Activated naive CD4-positive, alpha-beta T cell treated with anti-CD3 and anti-CD28 coated beads, Interleukin-2, amount 50 U/mL, for 24 hours (primary cell): ENCODE measurements around the gene EIF4G3.
"Not testable (repeated sequence)": the region's sequence is repeated elsewhere in the genome, so short reads cannot be mapped to it uniquely, and the experiment has no call there.

Experiments
- H3K27ac Mint-ChIP-seq: one replicate; pipeline ENCODE4 v1.8.0; 2021; ENCODE audit warnings: mild to moderate bottlenecking, mixed read lengths
- H3K27me3 Mint-ChIP-seq: one replicate; pipeline ENCODE4 v1.8.0; 2021; ENCODE audit warnings: mixed read lengths
- H3K36me3 Mint-ChIP-seq: one replicate; pipeline ENCODE4 v1.8.0; 2021; ENCODE audit warnings: mixed read lengths
- H3K4me1 Mint-ChIP-seq: one replicate; pipeline ENCODE4 v1.8.0; 2021; ENCODE audit warnings: mixed read lengths
- H3K4me3 Mint-ChIP-seq: one replicate; pipeline ENCODE4 v1.8.0; 2021; ENCODE audit warnings: mild to moderate bottlenecking, mixed read lengths
- H3K9me3 Mint-ChIP-seq: one replicate; pipeline ENCODE4 v1.8.0; 2021; ENCODE audit warnings: mixed read lengths

EIF4G3 gene

DNA sequence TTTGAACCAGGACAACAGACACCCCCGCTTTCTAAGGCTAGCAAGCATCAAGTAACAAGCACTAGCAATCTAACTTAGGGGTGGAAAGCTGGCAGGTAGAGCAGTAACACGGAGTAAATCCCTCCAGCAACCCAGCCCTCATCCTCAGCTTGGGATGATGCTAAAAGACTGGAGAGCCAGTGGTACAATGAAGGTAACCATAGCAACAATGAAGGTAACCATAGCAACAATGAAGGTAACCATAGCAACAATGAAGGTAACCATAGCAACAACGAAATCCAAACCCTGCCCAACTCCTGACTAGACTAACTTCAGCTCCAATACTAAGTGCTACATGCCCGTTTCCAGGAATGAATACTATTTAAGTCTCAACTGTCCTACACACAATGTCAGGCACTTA is 22.2 kb upstream of the EIF4G3 start:
- Mint-ChIP-seq H3K4me3 (no peak overlapping the region), H3K4me1 (peaks cover 3% of the 10 kb centered on the region), H3K27ac (no peak overlapping the region), H3K36me3 (no peaks in the 10 kb centered on the region), H3K27me3 (peaks cover 2% of the 10 kb centered on the region), H3K9me3 (no peaks in the 10 kb centered on the region)

DNA sequence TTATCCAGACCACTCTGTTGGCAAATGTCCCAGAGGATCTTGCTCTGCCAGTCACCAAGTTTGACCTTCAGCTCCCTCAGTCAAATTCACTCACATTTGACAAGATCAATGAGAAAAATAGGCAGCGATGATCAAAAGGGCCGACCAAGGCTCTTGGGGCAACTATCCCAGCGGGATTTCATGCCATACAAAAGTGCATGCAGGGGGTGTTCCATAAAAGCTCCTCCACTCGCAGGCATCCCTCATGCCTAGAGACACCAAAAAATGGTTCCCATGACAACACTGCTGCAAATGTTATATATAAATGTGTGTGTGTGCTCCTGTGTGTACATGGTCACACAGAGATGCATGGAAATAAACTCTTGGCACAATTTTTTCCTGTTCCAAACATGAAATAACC is 16.2 kb upstream of the EIF4G3 start:
- H3K27ac Mint-ChIP-seq: no peak overlapping the region
- no peak overlapping the region for H3K4me3 Mint-ChIP-seq
- H3K27me3 Mint-ChIP-seq: no peaks in the 10 kb centered on the region
- H3K36me3 Mint-ChIP-seq: no peaks in the 10 kb centered on the region
- H3K9me3 Mint-ChIP-seq: no peaks in the 10 kb centered on the region
- peaks cover 7% of the 10 kb centered on the region for H3K4me1 Mint-ChIP-seq

DNA sequence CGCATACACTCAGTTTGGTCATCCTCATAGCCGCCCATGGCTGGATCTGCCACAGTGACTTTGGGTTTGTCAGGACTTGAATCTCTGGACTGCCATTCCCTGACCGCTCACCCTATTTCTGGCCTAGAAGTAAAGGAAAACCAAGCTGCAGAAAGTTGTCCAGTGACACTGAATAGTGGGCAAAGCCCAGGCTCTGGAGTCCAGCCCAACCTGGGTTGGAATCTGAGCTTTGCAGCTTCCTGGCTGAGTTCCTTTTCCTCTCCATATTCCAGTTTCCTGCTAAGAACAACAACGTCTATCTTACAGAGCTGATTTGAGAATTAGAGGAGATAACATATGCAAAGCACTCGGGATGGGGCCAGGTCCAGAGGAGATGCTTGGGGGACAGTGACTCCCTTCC is 15.6 kb upstream of the EIF4G3 start:
- Mint-ChIP-seq H3K9me3 (no peaks in the 10 kb centered on the region), H3K27me3 (no peaks in the 10 kb centered on the region), H3K4me1 (peaks cover 7% of the 10 kb centered on the region), H3K27ac (no peak overlapping the region), H3K4me3 (no peak overlapping the region), H3K36me3 (no peaks in the 10 kb centered on the region)

DNA sequence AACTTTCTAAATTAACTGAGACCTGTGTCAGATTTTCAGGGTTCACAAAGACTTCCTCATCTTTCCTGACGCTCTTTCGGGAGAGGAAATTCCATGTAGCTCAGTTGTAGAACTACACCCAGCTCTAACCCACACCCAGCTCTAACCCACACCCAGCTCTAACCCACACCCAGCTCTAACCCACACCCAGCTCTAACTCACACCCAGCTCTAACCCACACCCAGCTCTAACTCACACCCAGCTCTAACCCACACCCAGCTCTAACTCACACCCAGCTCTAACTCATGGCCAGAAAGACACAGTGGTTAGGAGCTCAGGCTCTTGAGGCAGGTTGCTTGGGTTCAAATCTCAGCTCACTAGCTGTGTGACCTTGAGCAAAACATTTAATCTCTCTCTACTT is 14.1 kb upstream of the EIF4G3 start:
- not testable (repeated sequence) for H3K9me3 Mint-ChIP-seq, H3K4me3 Mint-ChIP-seq, H3K4me1 Mint-ChIP-seq, H3K27me3 Mint-ChIP-seq, H3K36me3 Mint-ChIP-seq
- H3K27ac Mint-ChIP-seq: peak overlapping the region; percentile 7

DNA sequence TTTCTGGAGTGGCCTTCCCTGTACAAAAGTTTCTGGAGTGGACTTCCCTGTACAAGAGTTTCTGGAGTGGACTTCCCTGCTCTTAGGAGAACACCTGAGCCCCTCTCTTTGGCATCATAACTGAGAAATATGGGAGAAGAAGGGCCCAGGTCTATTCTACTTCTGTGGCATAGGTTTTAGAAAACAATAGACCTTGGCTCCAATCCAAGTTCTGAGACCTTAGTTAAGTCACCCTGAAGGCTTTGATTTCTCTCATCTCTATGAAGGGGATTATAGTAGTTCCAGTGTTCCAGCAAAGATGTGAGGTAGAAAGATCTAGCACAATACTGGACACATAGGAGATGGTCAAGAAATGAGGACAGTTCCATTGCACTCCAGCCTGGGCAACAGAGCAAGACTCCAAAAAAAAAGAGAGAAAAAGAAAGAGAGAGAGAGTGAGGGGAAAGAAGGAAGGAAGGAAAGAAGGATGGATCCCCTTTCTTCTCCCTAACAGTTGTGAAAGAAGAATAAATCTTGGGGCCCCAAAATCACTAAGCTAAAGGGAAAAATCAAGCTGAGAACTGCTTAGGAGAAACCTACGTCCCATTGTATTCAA is 13.3 kb upstream of the EIF4G3 start:
- peaks cover 4% of the 10 kb centered on the region for H3K4me1 Mint-ChIP-seq
- no peak overlapping the region for H3K4me3 Mint-ChIP-seq
- H3K36me3 Mint-ChIP-seq: no peaks in the 10 kb centered on the region
- H3K9me3 Mint-ChIP-seq: no peaks in the 10 kb centered on the region
- no peaks in the 10 kb centered on the region for H3K27me3 Mint-ChIP-seq
- no peak overlapping the region for H3K27ac Mint-ChIP-seq

DNA sequence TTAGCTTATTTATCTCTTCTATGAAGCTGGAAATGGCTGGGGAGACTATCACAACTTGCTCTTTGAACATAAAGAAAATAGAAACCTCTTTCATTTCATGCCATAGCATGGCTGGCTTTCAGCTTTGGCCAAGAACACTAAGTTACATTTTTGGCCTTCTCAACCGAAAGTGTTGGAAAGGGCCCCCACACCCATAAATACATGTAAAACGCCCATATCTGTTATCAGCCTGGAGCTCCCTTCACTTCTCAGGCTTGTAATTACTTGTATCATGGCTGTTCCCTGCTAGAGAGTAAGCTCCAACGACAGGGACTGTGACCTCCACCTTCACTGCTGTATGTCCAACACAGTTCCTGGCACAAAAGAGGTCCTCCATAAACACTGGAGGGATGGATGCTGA is 12.7 kb upstream of the EIF4G3 start:
- Mint-ChIP-seq H3K36me3 (no peaks in the 10 kb centered on the region), H3K27me3 (no peaks in the 10 kb centered on the region), H3K4me3 (no peak overlapping the region), H3K27ac (no peak overlapping the region), H3K9me3 (no peaks in the 10 kb centered on the region), H3K4me1 (peaks cover 4% of the 10 kb centered on the region)

DNA sequence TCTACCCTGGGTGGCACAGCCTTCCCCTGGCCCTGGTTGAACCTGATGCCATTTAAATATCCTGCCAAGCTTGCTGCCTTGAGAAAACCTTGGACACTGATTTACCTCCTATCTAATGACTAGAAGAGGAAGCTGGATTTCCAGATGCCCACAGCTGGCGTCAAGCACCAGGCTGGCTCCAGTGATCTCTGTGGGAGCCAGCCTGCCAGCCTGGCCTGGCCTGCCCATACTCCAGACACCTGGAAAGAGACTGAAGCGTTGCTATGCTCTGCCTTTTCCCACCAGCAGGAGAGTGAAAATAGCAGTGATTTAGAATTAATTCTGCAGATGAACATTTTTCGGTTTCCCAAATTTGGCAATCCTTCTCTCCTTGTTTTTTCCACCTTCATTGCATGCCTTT is 11.5 kb upstream of the EIF4G3 start:
- Mint-ChIP-seq H3K27ac (no peak overlapping the region), H3K36me3 (no peaks in the 10 kb centered on the region), H3K27me3 (no peaks in the 10 kb centered on the region), H3K9me3 (no peaks in the 10 kb centered on the region), H3K4me3 (no peak overlapping the region), H3K4me1 (peaks cover 4% of the 10 kb centered on the region)

DNA sequence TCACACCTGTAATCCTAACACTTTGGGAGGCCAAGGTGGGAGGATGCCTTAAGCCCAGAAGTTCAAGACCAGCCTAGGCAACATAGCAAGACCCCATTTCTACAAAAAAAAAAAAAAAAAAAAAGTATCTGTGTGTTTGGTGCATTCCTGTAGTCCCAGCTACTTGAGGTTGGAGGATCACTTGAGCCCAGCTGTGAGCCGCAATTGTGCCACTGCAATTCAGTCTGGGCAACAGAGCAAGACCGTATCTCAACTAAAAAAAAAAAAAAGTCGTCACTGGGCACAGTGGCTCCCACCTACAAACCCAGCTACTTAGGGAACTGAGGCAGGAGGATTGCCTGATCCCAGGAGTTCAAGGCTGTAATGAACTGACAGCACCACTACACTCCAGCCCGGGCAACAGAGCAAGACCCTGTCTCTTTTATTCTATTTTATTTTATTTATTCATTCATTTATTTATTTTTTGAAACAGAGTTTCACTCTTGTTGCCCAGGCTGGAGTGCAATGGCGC is 8.6 kb upstream of the EIF4G3 start:
- H3K36me3 Mint-ChIP-seq: no peaks in the 10 kb centered on the region
- H3K27ac Mint-ChIP-seq: no peak overlapping the region
- H3K4me1 Mint-ChIP-seq: peaks cover 4% of the 10 kb centered on the region
- H3K9me3 Mint-ChIP-seq: no peaks in the 10 kb centered on the region
- no peaks in the 10 kb centered on the region for H3K27me3 Mint-ChIP-seq
- H3K4me3 Mint-ChIP-seq: no peak overlapping the region

DNA sequence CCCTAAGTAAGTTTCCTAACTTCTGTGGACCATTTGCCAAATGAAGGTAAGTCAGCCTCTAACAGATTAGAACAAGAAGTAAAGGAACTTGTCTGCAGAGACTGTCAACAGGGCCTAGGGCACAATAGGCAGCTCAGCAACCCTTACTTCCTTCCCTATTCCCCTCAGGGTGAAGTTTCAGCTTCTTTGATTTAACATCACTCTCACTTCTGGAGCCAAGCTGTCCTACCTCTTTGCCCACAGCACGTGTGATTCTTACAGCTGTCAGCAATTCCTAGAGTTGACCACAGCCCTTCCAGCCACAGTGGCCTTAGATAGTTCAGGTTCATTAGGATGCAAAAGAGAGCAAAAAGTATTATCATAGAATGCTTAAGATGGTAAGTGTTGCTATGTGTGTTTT is 7.6 kb upstream of the EIF4G3 start:
- no peaks in the 10 kb centered on the region for H3K36me3 Mint-ChIP-seq
- no peaks in the 10 kb centered on the region for H3K9me3 Mint-ChIP-seq
- no peaks in the 10 kb centered on the region for H3K4me1 Mint-ChIP-seq
- H3K27ac Mint-ChIP-seq: no peak overlapping the region
- no peak overlapping the region for H3K4me3 Mint-ChIP-seq
- H3K27me3 Mint-ChIP-seq: no peaks in the 10 kb centered on the region

DNA sequence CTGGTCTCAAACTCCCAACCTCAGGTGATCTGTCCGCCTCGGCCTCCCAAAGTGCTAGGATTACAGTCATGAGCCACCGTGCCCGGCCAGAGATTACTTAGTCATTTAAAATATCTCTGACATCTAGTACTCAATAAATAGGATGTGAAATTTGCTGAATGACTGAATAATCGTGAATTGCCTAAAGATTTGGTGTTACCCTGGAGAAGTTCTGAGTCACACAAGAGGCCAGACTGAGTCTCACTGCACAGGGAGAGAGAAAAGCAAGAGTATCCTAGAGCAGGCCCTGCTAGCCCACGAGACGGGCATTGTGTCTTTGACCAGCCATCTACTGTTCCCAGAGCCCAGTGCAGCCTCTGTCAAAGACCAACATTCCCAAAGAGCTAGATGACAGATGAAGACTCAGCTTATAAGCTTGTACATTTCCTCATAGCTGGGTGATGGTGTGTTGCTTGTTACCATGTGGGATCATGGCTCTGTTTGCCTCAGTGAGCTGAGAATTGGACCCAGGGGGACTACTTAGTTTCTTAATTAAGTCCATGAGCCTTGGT is 5.6 kb upstream of the EIF4G3 start:
- H3K36me3 Mint-ChIP-seq: no peaks in the 10 kb centered on the region

DNA sequence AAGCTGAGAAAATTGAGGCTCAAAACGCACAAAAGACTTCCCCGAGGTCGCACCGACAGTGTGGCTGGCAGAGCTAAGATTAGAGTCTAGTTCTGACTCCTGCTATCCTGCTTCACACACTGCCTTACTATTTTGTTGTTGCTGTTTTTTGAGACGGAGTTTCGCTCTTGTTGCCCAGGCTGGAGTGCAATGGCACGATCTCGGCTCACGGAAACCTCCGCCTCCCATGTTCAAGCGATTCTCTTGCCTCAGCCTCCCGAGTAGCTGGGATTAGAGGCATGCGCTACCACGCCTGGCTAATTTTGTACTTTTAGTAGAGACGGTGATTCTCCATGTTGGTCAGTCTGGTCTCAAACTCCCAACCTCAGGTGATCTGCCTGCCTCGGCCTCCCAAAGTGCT is 1.6 kb upstream of the EIF4G3 start:
- not testable (repeated sequence) for H3K27me3 Mint-ChIP-seq, H3K4me3 Mint-ChIP-seq, H3K36me3 Mint-ChIP-seq, H3K9me3 Mint-ChIP-seq, H3K27ac Mint-ChIP-seq
- H3K4me1 Mint-ChIP-seq: peaks cover 21% of the 10 kb centered on the region

More for the DNA sequence above, 5.6 kb upstream of the EIF4G3 start:
- Mint-ChIP-seq H3K9me3 (no peaks in the 10 kb centered on the region), H3K4me1 (peaks cover under 1% of the 10 kb centered on the region), H3K4me3 (no peak overlapping the region), H3K27ac (no peak overlapping the region), H3K27me3 (no peaks in the 10 kb centered on the region)

DNA sequence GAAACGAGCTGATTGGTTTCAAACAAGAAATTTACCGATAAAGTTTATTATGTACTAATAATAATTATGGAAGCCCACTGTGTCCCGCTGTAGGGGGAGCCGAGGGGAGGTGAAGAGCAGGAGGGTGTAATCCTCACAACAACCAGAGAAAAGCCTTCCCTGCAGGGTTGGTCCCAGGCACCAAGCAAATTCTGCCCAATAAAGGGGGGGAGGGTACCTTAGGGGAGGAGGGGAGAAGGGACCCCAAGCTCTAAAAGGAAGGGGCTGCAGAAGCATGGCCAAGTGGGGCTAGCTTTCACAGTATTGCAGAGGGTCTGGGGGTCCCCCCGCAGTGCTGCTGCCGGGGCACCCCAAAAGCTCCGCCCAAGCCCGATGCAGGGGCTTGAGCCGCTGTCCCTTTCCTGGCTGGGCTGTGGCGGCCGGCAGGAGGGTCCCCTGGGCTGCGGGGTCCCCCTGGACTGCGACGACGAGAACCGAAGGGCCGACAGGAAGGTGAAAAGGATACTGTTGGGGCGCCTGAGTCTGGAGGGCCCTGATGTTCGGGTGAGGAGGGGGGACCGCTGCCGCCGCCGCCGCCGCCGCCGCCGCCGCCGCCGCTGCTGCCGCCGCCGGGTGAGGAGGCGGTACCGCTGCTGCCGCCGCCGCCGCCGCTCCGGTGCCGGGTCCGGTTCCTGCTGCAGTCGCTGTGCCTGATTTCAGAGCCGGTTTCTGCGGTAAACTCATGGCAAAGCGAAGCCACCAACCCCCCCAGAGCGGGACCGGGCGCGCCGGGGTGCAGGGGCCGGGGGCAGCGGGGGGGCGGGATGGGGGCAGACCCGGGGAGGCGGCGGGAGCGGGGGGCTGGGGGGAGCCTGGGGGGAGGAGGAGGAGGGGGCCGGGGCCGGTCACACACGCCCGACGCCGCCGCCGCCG is 771 bp downstream of the EIF4G3 start:
- Mint-ChIP-seq H3K4me3 (peak overlapping the region; percentile 86), H3K36me3 (no peaks in the 10 kb centered on the region), H3K27me3 (no peaks in the 10 kb centered on the region), H3K9me3 (no peaks in the 10 kb centered on the region), H3K4me1 (peaks cover 32% of the 10 kb centered on the region), H3K27ac (peak overlapping the region; percentile 89)

DNA sequence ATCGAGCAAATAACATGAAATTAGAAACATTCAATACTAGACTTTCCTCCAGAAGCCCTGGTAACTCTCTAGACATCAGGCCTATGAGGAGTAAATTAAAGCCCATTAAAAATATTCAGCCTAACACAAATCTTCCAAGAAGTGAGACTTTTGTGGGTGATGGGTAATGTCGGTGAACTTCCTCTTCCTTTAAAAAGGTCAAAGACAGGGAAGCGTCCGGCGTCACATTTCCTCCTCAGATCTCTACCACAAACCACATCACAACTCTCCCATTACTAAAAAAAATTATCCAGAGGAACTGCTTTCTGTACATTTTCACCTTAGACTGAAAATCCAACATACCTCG is 1.4 kb downstream of the EIF4G3 start:
- peak overlapping the region; percentile 89 for H3K27ac Mint-ChIP-seq
- no peaks in the 10 kb centered on the region for H3K9me3 Mint-ChIP-seq
- no peaks in the 10 kb centered on the region for H3K36me3 Mint-ChIP-seq
- H3K4me1 Mint-ChIP-seq: peaks cover 32% of the 10 kb centered on the region
- H3K4me3 Mint-ChIP-seq: peak overlapping the region; percentile 86
- H3K27me3 Mint-ChIP-seq: no peaks in the 10 kb centered on the region

DNA sequence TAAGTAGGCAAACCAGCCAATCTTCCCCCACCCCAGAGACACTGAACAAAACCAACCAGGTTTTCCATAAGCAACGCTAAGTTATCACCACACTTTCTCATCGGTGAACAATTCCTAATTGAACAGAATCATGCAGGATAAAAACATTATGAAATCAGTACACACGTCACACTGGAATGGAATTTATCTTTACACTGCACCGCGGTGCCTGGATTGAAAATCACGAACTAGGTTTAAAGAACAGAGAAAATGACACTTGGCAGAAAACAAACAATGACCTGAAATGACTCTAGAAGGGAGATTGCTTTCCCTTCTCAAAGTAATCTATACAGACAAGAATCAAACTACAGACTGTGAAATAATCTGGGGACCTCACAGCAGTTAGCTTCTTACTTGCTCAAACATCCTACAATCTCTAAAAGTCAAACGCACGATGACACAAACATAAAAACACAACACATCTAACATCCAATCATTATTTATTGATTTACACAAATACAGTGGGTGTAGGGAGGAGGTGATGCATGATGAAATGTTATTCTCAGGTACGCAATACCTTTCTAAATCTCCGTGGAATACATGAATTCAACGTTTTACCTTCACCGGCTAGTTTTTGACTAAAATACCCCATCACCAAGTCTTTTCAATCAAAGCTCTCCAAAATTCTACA is 1.9 kb downstream of the EIF4G3 start:
- no peaks in the 10 kb centered on the region for H3K27me3 Mint-ChIP-seq
- H3K9me3 Mint-ChIP-seq: no peaks in the 10 kb centered on the region
- H3K4me3 Mint-ChIP-seq: peak overlapping the region; percentile 86
- H3K4me1 Mint-ChIP-seq: peaks cover 32% of the 10 kb centered on the region
- peak overlapping the region; percentile 89 for H3K27ac Mint-ChIP-seq
- H3K36me3 Mint-ChIP-seq: no peaks in the 10 kb centered on the region

DNA sequence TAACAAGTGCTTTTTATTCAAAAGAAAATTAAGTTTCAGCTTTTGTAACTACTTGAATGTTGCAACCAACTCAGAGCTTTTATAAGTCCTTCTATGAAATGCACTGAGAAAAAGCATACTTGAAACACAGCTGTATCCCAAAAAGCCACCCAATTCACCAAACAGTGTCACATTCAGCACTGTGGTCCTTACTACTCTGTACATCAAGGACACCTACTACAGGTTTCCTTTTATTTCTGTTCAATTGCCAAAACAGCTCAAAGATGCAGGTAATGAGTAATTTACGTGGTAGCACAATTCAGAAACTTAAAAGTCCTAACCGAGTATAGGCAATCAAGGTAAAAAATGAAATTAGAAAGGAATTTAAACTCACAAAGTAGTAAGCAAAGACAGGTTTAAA is 2.5 kb downstream of the EIF4G3 start:
- Mint-ChIP-seq H3K9me3 (no peaks in the 10 kb centered on the region), H3K4me1 (peaks cover 32% of the 10 kb centered on the region), H3K4me3 (peak overlapping the region; percentile 86), H3K27me3 (no peaks in the 10 kb centered on the region), H3K36me3 (no peaks in the 10 kb centered on the region), H3K27ac (peak overlapping the region; percentile 7)

DNA sequence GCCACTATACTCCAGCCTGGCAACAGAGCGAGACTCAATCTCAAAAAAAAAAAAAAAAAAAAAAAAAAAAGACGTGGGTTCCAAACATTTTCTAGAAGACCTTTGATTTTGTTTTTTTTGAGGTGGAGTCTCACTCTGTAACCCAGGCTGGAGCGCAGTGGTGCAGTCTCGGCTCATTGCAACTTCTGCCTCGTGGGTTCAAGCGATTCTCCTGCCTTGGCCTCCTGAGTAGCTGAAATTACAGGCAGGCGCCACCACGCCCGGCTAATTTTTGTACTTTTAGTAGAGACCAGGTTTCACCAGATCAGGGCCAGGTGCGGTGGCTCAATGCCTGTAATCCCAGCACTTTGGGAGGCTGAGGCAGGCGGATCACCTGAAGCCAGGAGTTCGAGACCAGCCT is 3.6 kb downstream of the EIF4G3 start:
- H3K36me3 Mint-ChIP-seq, H3K4me3 Mint-ChIP-seq, H3K9me3 Mint-ChIP-seq, H3K27ac Mint-ChIP-seq, H3K27me3 Mint-ChIP-seq: not testable (repeated sequence)
- H3K4me1 Mint-ChIP-seq: peaks cover 32% of the 10 kb centered on the region
